Measurements from ENCODE around the gene LARP6. TPM values are rescaled to one million over a fixed set of nuclear protein-coding genes. Genes with fewer than 3 reads are reported as not detected.

Gene LARP6
- total RNA-seq, 2 donors from 2014 or later = 0.74 TPM; not detected in 1

DNA sequence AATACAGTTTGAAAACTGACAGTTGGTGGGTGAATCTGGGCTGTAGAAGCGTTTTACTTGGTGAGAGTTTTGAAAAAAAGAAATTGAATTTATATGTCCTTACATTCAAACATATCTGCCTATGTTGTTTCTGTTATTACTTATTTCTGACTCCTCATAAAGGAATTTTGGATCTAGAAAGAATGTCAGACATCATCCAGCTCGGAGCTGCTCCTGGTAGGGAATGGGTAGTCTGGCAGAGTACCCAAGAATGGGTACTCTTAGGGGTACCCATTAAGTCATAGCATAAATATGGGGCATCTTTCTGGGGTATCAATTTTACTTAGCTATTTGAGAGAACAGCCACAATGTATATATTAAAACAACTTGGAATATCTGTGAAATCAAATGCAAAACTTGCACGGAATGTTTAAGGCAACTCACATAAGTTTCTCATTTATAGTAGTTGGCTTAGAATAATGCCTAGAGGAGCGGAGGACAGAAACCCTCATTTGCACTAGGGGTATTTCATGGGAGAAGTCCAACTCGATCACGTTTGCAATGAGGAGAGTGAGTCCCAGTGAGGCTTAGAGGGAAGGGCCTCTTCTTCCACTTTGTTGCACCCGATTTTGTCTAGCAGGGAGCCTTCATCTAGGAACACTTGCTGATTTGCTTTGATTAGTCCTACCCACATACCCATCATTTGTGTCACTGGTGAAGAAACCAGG is 2.4 kb upstream of the LARP6 start:
- H3K36me3 Mint-ChIP-seq (ENCODE audit: insufficient read depth in 2 of 2) = peaks cover 0 to 1% of the 10 kb centered on the region in 2 donors
- H3K9me3 Mint-ChIP-seq = no peaks in the 10 kb centered on the region
- H3K4me1 Mint-ChIP-seq (ENCODE audit: low read depth) = peaks cover 5% of the 10 kb centered on the region
- H3K27me3 Mint-ChIP-seq (ENCODE audit: low read depth) = peaks cover 50% of the 10 kb centered on the region
- H3K27ac Mint-ChIP-seq = no peak overlapping the region
- no peak overlapping the region for H3K4me3 Mint-ChIP-seq
- ATAC-seq (replicated peaks in 1 of 2) = no peak
- DNase-seq = no peak

DNA sequence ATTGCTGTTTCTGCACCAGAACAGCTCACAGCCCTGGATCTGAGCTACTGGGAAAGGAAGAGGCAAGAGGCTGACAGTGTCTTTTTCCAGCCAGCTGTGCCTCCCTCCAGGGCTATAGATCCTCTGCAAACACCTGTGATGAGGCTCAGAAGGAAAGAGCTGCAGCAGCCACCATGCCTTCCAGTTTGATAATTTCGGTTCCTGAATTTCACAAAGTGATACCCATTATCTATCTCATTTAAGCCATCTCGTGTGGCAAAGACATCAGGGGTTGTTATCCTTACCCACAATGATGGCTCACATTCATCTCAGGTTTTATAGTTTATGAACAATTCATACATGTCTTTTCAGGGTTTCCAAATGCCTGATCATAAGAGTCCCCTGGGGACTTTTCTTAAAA is 1.8 kb upstream of the LARP6 start:
- H3K36me3 Mint-ChIP-seq (ENCODE audit: insufficient read depth in 2 of 2) = peaks cover 0 to 1% of the 10 kb centered on the region in 2 donors
- no peak overlapping the region for H3K4me3 Mint-ChIP-seq
- no peaks in the 10 kb centered on the region for H3K9me3 Mint-ChIP-seq
- peaks cover 55% of the 10 kb centered on the region for H3K27me3 Mint-ChIP-seq (ENCODE audit: low read depth)
- no peak overlapping the region for H3K27ac Mint-ChIP-seq
- DNase-seq = no peak
- H3K4me1 Mint-ChIP-seq (ENCODE audit: low read depth) = peaks cover 5% of the 10 kb centered on the region
- no peak for ATAC-seq (replicated peaks in 1 of 2)

DNA sequence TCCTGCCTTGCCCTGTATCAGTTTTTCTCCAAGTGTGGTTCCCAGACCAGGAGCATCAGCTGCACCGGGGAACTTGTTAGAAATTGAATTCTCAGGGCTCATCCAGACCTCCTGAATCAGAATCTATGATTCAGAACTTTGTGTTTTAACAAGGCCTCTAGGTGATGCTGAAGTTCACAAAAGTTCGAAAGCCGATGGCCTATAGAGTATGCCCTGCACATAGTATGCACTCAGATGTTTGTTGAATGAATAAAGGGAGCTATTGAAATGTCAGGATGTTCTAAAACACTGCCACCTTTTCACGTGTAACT is 664 bp upstream of the LARP6 start:
- Mint-ChIP-seq H3K4me1 (ENCODE audit: low read depth) (peaks cover 5% of the 10 kb centered on the region), H3K27me3 (ENCODE audit: low read depth) (peaks cover 67% of the 10 kb centered on the region)
- no peak for ATAC-seq (replicated peaks in 1 of 2)

DNA sequence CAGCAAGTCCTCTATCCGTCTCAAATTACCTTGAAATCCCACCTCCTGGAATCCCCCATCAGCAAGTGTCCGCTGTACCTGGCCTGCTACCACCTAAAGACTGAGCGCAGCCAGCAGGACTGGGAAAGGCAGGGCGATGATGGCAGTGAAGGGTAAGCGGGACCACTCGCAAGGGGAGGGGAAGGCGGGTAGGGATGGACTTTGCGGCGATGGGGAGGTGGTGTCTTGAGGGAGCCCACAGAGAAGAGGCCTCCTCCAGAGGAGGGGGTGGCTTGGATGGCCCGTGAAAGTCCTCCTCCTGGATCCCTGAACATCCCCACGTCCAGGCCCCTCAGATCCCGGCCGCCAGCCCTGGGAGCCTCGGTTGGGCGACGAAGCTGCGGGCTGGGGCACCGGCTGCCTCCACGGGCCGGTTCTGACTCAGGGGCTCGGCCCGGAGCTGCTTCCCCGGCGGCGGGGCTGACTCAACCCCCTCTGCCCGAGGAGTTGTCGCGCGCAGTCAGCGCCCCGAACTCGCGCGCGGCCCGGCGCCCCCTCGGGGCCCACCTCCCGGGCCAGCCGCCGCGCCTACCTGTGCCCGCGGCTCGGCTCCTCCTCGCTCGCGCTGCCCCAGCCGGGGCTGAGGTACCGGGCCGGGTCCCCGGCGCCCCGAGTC is 512 bp downstream of the LARP6 start:
- H3K4me1 Mint-ChIP-seq (ENCODE audit: low read depth) = peaks cover 5% of the 10 kb centered on the region
- H3K27me3 Mint-ChIP-seq (ENCODE audit: low read depth) = peaks cover 71% of the 10 kb centered on the region
- H3K4me3 Mint-ChIP-seq = peak overlapping the region; percentile 61 to 66
- peaks cover 0 to 1% of the 10 kb centered on the region in 2 donors for H3K36me3 Mint-ChIP-seq (ENCODE audit: insufficient read depth in 2 of 2)
- ATAC-seq (replicated peaks in 1 of 2) (peak; percentile 75 to 77), DNase-seq (peak; percentile 40 to 42)
- H3K27ac Mint-ChIP-seq = no peak overlapping the region
- H3K9me3 Mint-ChIP-seq = no peaks in the 10 kb centered on the region

More for the DNA sequence above, 664 bp upstream of the LARP6 start:
- Mint-ChIP-seq H3K4me3 (peak overlapping the region; percentile 87 to 91), H3K9me3 (no peaks in the 10 kb centered on the region), H3K36me3 (ENCODE audit: insufficient read depth in 2 of 2) (peaks cover 0 to 1% of the 10 kb centered on the region in 2 donors), H3K27ac (no peak overlapping the region)
- no peak for DNase-seq

DNA sequence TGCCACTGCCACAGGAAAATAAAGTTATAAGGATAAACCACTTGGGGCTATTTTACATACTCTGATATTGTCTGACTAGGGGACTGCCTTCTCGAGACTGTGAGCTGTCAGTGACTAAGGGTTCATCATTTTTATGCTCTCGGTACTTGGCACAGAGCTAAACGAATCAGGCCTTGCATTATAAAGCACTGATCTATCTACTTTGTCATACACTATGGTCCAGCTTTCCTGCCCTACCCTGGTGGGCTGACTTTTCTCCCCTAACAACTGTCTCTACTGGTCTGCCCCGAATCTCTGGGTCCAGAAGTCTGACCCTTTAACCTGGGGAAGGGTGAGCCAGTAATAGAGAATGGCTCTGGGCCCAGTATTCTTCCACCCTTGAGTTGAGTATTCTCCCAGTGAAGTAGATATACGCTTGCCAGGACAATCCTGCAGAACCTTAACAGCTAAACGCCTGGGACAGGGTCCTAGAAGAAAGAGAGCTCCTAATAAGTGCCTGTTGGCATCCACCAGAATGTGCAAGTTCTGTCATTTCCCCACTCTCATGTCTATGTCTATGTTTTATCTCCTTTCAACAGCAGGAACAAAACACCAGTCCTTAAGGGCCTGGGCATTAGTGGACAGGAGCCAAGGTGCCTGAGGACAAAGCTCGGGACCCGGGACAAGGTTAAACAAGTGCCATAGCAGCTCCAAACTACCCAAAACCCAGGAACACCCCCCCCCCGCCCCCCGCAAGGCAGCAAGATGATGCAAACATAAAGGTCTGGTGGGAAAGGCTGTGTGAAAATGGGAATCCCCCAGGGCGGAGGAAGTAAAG is 1.2 kb downstream of the LARP6 start:
- H3K4me1 Mint-ChIP-seq (ENCODE audit: low read depth) = peaks cover 5% of the 10 kb centered on the region
- no peak for DNase-seq
- H3K9me3 Mint-ChIP-seq = no peaks in the 10 kb centered on the region
- ATAC-seq (replicated peaks in 1 of 2) = no peak
- no peak overlapping the region for H3K27ac Mint-ChIP-seq
- H3K36me3 Mint-ChIP-seq (ENCODE audit: insufficient read depth in 2 of 2) = peaks cover 0 to 1% of the 10 kb centered on the region in 2 donors
- H3K27me3 Mint-ChIP-seq (ENCODE audit: low read depth) = peaks cover 74% of the 10 kb centered on the region
- peak overlapping the region; percentile 61 to 66 for H3K4me3 Mint-ChIP-seq

DNA sequence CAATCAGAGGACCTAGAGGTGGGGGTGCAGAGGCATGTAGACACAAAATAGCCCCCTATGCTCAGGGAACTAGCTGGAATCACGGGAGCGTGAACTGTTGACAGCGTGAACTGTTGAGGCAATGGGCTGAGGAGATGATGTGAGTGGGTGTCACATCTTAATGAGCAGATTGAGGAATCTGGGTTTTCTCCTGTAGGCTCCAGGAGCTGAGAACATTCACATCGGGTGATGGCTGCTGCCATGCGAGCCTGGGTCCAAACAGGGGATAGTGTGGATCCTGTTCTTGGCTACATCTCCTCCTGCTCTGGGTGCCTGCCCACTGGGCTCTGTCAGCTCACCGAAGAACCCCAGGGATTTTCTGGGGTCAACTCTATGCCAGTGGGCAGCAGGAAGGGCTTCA is 2.1 kb downstream of the LARP6 start:
- DNase-seq (no peak), ATAC-seq (replicated peaks in 1 of 2) (no peak)
- Mint-ChIP-seq H3K27ac (no peak overlapping the region), H3K36me3 (ENCODE audit: insufficient read depth in 2 of 2) (peaks cover 0 to 1% of the 10 kb centered on the region in 2 donors), H3K9me3 (no peaks in the 10 kb centered on the region), H3K4me3 (no peak overlapping the region), H3K4me1 (ENCODE audit: low read depth) (peaks cover 5% of the 10 kb centered on the region), H3K27me3 (ENCODE audit: low read depth) (peaks cover 73% of the 10 kb centered on the region)

DNA sequence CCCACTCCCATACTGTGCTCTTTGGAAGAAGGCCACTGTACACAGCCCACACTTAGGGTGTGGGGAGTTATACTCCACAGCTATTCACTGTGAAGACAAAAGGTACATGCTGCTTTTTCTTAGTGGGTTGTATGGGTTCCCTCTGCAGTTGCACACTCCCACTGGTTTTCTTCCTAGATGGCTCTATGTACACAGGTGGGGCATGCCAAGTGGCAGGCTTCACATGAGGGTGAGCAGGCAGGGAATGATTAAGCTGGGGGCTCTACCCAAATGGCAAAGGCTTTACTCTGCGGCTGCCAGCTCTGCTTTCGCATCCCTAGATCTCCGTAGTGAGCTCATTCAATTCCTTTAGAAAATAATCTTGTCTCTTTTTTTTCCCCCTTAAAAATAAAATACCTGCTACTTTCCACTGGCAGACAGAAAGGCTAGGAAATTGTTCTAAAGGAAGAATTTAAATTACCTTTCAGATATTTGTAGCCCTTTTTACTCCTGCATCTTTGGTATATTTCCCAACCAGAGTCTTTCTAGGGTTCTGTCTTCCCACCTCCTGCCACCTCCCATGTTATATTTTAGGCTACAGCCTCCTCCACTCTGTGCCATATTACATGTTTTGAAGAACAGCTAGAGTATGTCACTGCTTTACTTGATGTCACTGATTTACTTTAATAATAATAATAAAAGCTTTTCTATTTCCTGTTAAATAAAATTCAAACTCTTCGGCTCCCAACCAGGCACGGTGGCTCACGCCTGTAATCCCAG is 8.2 kb downstream of the LARP6 start:
- DNase-seq = no peak
- Mint-ChIP-seq H3K36me3 (ENCODE audit: insufficient read depth in 2 of 2) (no peaks in the 10 kb centered on the region), H3K27me3 (ENCODE audit: low read depth) (peaks cover 31% of the 10 kb centered on the region), H3K27ac (no peak overlapping the region), H3K4me1 (ENCODE audit: low read depth) (no peaks in the 10 kb centered on the region), H3K9me3 (no peaks in the 10 kb centered on the region), H3K4me3 (no peak overlapping the region)
- ATAC-seq (replicated peaks in 1 of 2) = no peak

DNA sequence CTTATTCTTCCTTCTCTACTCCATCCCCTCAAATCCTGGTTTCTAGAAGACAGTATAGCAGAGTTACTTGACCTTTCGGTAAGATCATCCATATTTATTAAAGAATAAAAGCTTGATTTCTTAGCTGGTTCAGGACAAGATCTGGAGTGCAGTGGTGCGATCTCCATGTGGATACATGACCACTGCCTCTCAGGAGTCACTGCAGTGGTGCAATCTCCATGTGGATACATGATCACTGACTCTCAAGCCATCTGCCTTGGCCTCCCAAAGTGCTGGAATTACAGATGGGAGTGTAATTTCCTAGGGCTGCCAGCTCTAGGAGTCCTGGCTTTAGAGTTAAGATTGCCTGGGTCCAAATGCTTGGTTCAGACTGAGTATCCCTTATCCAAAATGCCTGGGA is 16.5 kb downstream of the LARP6 start:
- Mint-ChIP-seq H3K4me3 (no peak overlapping the region), H3K36me3 (ENCODE audit: insufficient read depth in 2 of 2) (no peaks in the 10 kb centered on the region), H3K4me1 (ENCODE audit: low read depth) (no peaks in the 10 kb centered on the region), H3K9me3 (no peaks in the 10 kb centered on the region), H3K27ac (no peak overlapping the region), H3K27me3 (ENCODE audit: low read depth) (peaks cover 6% of the 10 kb centered on the region)
- no peak for ATAC-seq (replicated peaks in 1 of 2)
- DNase-seq = no peak

DNA sequence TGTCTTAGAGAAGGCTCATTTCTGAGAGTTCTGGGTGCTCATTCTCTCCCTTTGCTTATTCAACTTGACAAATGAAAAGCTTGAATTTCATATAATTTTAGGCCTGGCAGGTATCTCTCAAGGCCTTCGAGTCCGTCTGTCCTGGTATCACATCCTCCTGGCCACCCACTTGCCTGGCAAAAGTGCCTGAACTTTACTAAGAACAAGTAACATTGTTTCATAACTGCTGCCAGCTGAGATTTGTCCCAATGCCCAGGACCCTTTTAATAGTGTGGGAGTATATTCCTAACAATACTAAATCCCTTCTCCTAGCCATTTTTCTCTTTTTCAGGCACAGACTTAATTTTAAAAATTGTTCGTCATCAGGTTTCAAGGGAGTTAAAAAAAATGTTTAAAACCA is 18.1 kb downstream of the LARP6 start:
- Mint-ChIP-seq H3K36me3 (ENCODE audit: insufficient read depth in 2 of 2) (no peaks in the 10 kb centered on the region), H3K4me3 (no peak overlapping the region)

DNA sequence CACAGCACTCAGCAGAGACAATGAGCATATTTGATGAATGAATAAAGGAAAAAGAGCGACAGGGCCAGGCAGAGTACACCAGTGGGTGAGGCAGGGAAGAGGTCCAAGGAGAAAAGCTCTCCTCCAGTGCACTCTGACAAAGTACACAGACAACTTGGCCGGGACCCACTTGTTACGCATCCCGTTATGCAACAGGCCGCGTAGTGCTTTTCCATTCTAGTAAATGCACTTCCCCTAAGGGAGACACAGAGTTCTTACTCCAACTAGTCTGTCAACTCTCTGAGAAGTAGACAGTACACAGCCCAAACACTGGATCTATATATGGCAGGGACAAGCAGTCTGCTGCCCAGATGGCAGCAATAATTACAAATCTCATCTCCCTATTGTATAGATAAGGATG is 18.5 kb downstream of the LARP6 start:
- H3K27me3 Mint-ChIP-seq (ENCODE audit: low read depth) = no peaks in the 10 kb centered on the region
- no peaks in the 10 kb centered on the region for H3K36me3 Mint-ChIP-seq (ENCODE audit: insufficient read depth in 2 of 2)
- no peak for DNase-seq
- no peak overlapping the region for H3K4me3 Mint-ChIP-seq
- no peaks in the 10 kb centered on the region for H3K4me1 Mint-ChIP-seq (ENCODE audit: low read depth)
- no peaks in the 10 kb centered on the region for H3K9me3 Mint-ChIP-seq
- no peak overlapping the region for H3K27ac Mint-ChIP-seq
- ATAC-seq (replicated peaks in 1 of 2) = no peak

More for the DNA sequence above, 18.1 kb downstream of the LARP6 start:
- DNase-seq (no peak), ATAC-seq (replicated peaks in 1 of 2) (no peak)
- Mint-ChIP-seq H3K9me3 (no peaks in the 10 kb centered on the region), H3K4me1 (ENCODE audit: low read depth) (no peaks in the 10 kb centered on the region), H3K27ac (no peak overlapping the region), H3K27me3 (ENCODE audit: low read depth) (no peaks in the 10 kb centered on the region)

DNA sequence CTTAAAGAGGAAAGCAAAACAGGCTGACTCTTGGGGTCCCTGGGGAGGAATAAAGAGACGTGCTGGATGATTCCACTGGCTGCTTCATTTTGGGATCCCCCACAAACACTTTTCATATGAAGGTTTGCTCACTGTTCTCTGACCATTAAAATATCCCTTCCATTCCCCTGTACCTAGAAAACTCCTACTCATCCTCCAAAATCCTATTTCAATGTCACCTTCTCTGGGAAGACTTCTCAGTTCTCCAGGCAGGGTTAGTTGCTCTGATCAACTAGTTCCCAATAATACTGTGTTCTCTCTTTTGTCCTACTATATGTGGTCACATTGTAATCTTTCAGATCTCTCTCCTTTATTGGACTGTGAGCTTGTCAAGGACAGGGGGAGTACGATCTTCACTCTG is 19.0 kb downstream of the LARP6 start:
- H3K4me3 Mint-ChIP-seq = no peak overlapping the region
- no peak for ATAC-seq (replicated peaks in 1 of 2)
- no peaks in the 10 kb centered on the region for H3K4me1 Mint-ChIP-seq (ENCODE audit: low read depth)
- no peak overlapping the region for H3K27ac Mint-ChIP-seq
- no peak for DNase-seq
- H3K27me3 Mint-ChIP-seq (ENCODE audit: low read depth) = no peaks in the 10 kb centered on the region
- H3K9me3 Mint-ChIP-seq = no peaks in the 10 kb centered on the region
- H3K36me3 Mint-ChIP-seq (ENCODE audit: insufficient read depth in 2 of 2) = no peaks in the 10 kb centered on the region

DNA sequence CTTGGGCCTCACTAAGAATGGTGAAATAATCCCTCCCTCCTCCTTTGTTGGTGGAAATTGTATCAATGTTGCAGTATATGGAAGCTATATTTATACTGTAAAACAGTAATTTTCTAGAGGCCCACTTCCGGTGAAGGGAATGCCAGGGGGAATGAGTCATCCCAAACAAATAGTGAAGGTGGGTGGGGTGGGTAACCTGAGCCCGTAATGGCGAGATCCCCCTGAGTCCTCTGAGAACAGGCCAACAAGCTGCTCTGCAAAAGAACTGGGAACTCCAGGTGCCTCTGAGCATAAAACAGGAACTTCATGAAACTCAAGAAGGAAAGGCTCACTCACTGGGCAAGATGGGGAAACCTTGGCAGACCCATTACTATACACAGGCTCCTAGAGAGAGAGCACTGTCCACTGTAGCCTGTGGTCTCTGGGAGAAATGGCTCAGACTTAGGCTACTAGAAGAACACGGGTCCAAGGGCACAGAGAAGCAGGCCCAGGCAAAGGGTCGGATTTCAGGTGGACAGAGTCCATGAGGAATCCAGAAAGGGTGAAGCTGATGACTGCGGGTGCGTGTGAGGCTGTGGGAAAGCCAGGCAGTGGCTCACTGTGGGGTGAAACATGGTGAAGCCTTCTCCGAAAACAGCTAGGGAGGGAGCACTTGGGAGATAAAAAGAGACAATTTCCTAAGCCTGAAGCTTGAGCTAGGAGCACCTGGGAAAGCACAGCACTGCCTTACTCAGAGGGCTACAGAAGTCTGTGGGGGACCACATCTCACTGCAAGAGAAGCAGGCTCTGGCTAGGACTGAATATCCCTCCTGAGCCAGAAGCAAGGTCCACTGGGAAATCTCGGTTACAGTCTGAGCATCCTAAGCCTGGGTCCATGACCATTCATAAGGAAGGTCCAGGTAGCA is 19.8 kb downstream of the LARP6 start:
- Mint-ChIP-seq H3K27ac (no peak overlapping the region), H3K36me3 (ENCODE audit: insufficient read depth in 2 of 2) (no peaks in the 10 kb centered on the region), H3K4me1 (ENCODE audit: low read depth) (no peaks in the 10 kb centered on the region), H3K9me3 (no peaks in the 10 kb centered on the region), H3K27me3 (ENCODE audit: low read depth) (no peaks in the 10 kb centered on the region), H3K4me3 (no peak overlapping the region)
- no peak for DNase-seq
- ATAC-seq (replicated peaks in 1 of 2) = no peak
